ENCODE results near the gene PRM1. TPM values are rescaled to one million over a fixed set of nuclear protein-coding genes. Genes with fewer than 3 reads are reported as not detected.
A peak's percentile ranks its signal among the peaks of the same experiment; 100 is the strongest.

Gene PRM1
- total RNA-seq, 1 donor from 2014 or later, result not detected

DNA sequence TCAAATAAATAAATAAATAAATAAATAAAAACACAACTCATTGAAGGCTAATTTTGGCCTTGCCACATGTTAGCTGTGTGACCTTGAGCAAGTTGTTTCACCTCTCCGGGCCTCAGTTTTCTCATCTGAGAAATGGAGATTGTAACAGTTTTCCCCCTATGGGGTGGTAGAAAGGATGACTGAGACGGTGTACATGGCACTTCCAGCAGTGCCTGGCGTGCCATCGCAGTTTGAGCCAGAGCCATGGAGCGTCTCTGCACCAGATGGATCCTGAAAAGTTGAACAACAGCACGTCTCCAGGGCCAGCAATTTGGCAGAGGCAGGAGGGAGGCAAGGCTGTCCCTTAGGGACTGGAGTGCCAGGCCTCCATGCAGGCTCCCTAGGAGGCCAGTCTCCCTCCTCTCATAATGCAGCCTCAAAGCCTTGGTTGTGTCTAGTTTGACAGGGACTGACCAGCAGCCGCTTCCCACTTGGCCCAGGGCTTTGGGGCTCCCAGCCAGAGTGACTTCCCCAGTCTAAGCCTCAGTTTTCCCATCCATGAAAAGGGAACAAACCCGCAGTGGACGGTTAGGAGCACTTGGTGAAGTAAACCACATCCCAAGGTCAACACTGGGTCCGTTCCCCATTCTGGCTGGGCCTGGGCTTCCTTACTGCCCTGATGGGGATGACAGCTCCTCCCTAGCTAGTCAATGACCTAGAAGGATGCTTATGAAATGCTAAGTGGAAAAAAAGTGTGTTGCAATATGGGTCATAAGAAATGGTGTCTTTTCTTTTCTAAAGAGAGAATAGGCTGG lies 44.5 kb downstream of the PRM1 start:
- DNase-seq (ENCODE audit: low spot score in 2 of 2), result no peak
- no peak overlapping the region for H3K27ac ChIP-seq
- TF ChIP-seq, protein P1, sequence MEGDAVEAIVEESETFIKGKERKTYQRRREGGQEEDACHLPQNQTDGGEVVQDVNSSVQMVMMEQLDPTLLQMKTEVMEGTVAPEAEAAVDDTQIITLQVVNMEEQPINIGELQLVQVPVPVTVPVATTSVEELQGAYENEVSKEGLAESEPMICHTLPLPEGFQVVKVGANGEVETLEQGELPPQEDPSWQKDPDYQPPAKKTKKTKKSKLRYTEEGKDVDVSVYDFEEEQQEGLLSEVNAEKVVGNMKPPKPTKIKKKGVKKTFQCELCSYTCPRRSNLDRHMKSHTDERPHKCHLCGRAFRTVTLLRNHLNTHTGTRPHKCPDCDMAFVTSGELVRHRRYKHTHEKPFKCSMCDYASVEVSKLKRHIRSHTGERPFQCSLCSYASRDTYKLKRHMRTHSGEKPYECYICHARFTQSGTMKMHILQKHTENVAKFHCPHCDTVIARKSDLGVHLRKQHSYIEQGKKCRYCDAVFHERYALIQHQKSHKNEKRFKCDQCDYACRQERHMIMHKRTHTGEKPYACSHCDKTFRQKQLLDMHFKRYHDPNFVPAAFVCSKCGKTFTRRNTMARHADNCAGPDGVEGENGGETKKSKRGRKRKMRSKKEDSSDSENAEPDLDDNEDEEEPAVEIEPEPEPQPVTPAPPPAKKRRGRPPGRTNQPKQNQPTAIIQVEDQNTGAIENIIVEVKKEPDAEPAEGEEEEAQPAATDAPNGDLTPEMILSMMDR (IDR thresholded peaks at IDR 0.05), result no peak
- no peak overlapping the region for H3K4me3 ChIP-seq
- intact Hi-C loops (cut with DNase I), result no loop called here
- H3K4me1 ChIP-seq, result peaks cover 0 to 8% of the 10 kb centered on the region in 2 donors
- no peaks in the 10 kb centered on the region for H3K27me3 ChIP-seq
- H3K36me3 ChIP-seq, result no peaks in the 10 kb centered on the region
- no peaks in the 10 kb centered on the region for H3K9me3 ChIP-seq

DNA sequence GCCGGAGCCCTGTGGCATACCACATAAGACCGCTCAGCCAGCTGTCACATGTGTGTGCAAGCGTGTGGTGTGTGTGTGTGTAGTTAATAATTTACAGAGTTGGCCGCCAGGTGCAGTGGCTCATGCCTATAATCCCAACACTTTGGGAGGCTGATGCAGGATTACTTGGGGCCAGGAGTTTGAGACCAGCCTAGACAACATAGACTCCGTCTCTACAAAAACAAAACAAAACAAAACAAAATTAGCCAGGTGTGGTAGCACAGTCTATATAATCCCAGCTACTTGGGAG lies 45.5 kb downstream of the PRM1 start:
- H3K4me1 ChIP-seq, result peaks cover 0 to 8% of the 10 kb centered on the region in 2 donors
- intact Hi-C loops (cut with DNase I), result no loop called here
- no peak for DNase-seq (ENCODE audit: low spot score in 2 of 2)
- TF ChIP-seq, protein P1 (IDR thresholded peaks at IDR 0.05), result no peak
- no peak overlapping the region for H3K4me3 ChIP-seq
- H3K27ac ChIP-seq, result no peak overlapping the region
- H3K9me3 ChIP-seq, result no peaks in the 10 kb centered on the region
- no peaks in the 10 kb centered on the region for H3K36me3 ChIP-seq
- no peaks in the 10 kb centered on the region for H3K27me3 ChIP-seq

GRCh38 chr16:11234884-11235702 lies 46.0 kb downstream of the PRM1 start:
- Histone ChIP-seq H3K9me3 (no peaks in the 10 kb centered on the region), H3K4me1 (peaks cover 0 to 3% of the 10 kb centered on the region in 2 donors), H3K27ac (no peak overlapping the region), H3K36me3 (no peaks in the 10 kb centered on the region), H3K27me3 (no peaks in the 10 kb centered on the region), H3K4me3 (no peak overlapping the region)
- DNase-seq (ENCODE audit: low spot score in 2 of 2), result no peak
- TF ChIP-seq, protein P1 (IDR thresholded peaks at IDR 0.05), result no peak
- intact Hi-C loops (cut with DNase I), result no loop called here

GRCh38 chr16:11233727-11234376 lies 47.3 kb downstream of the PRM1 start:
- no peak for DNase-seq (ENCODE audit: low spot score in 2 of 2)
- H3K4me3 ChIP-seq, result no peak overlapping the region
- H3K9me3 ChIP-seq, result no peaks in the 10 kb centered on the region
- TF ChIP-seq, protein P1 (IDR thresholded peaks at IDR 0.05), result no peak
- H3K36me3 ChIP-seq, result no peaks in the 10 kb centered on the region
- no peaks in the 10 kb centered on the region for H3K27me3 ChIP-seq
- intact Hi-C loops (cut with DNase I), result no loop called here
- no peak overlapping the region for H3K27ac ChIP-seq
- H3K4me1 ChIP-seq, result peaks cover 0 to 3% of the 10 kb centered on the region in 2 donors

DNA sequence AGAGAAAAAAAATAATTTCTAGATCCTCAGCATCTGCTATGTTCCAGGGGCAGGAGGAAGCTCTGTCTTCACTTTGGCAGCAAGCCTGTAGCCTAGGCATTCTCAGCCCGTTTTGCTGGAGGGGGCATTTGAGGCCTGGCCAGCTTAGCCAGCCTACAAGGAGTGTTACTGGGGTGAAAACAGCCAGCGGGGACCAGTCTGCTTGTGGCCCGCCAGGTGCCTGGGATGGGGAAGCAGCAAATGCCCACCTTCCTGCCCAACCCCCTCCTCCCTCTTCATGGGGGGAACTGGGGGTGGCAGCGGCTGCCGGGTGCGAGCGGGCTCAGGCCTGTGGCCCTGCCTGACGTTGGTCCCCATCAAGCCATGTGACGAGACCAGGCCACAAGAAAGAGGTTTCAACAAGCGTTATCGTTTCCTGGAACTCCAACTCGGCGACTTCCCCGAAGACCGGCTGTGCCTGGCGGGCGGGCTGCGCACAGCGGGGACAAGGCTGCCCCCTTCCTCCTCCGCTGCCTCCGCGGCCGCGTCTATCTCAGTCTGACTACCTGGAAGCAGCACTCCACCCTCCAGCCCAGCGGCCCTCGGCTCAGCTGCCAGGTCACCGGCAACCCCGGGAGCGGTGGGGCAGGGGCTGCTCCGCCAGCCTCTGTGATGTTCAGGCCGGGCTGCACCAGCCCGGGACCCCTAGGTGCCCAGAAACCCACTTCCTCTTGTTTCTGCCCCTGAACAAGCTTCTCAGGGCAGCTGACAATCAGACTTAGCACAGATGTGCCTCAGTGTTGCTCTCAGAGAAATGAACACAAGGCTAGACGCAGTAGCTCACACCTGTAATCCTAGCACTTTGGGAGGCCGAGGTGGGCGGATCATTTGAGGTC lies 48.0 kb downstream of the PRM1 start:
- intact Hi-C loops (cut with DNase I), result no loop called here
- peak in 1 of 2 donors; percentile 77 for DNase-seq (ENCODE audit: low spot score in 2 of 2)
- no peaks in the 10 kb centered on the region for H3K9me3 ChIP-seq
- H3K4me1 ChIP-seq, result peaks cover 0 to 3% of the 10 kb centered on the region in 2 donors
- H3K4me3 ChIP-seq, result peak overlapping the region in 1 of 2 donors; percentile 5
- no peaks in the 10 kb centered on the region for H3K27me3 ChIP-seq
- no peaks in the 10 kb centered on the region for H3K36me3 ChIP-seq
- TF ChIP-seq, protein P1 (IDR thresholded peaks at IDR 0.05), result no peak
- H3K27ac ChIP-seq, result no peak overlapping the region

Data from ascending aorta (tissue), 2 donors.